Muscle layer of colon (tissue), 2 donors: ENCODE results near the gene LDLRAD4.

Experiments
- H3K27ac ChIP-seq: one replicate; pipeline ENCODE4 v1.7.0; 2013; ENCODE audit warnings: low read depth, mild to moderate bottlenecking, low read length, moderate library complexity
- H3K27me3 ChIP-seq, 2 donors: one replicate each; pipeline ENCODE4 v1.7.0; 2013; ENCODE audit warnings: low read length in 2 of 2, mild to moderate bottlenecking in 2 of 2; ENCODE audit not compliant: insufficient read depth in 2 of 2, control insufficient read depth in 1 of 2
- H3K36me3 ChIP-seq: one replicate; pipeline ENCODE4 v1.7.0; 2013; ENCODE audit warnings: mild to moderate bottlenecking, low read length; ENCODE audit not compliant: insufficient read depth
- H3K4me1 ChIP-seq: one replicate; pipeline ENCODE4 v1.7.0; 2013; ENCODE audit warnings: mild to moderate bottlenecking, low read length; ENCODE audit not compliant: insufficient read depth
- H3K4me3 ChIP-seq, 2 donors: one replicate each; pipeline ENCODE4 v1.7.0; 2013; ENCODE audit warnings: low read length in 2 of 2, low read depth in 1 of 2, mild to moderate bottlenecking in 1 of 2, moderate library complexity in 1 of 2
- H3K9ac ChIP-seq: one replicate; pipeline ENCODE4 v1.7.0; 2013; ENCODE audit warnings: low read length
- H3K9me3 ChIP-seq: one replicate; pipeline ENCODE4 v1.7.0; 2013; ENCODE audit warnings: mild to moderate bottlenecking, low read length
- donor health status: abdominal sarcoma.
- donor health status: Adenocarcinoma of cecum.

Gene LDLRAD4

DNA sequence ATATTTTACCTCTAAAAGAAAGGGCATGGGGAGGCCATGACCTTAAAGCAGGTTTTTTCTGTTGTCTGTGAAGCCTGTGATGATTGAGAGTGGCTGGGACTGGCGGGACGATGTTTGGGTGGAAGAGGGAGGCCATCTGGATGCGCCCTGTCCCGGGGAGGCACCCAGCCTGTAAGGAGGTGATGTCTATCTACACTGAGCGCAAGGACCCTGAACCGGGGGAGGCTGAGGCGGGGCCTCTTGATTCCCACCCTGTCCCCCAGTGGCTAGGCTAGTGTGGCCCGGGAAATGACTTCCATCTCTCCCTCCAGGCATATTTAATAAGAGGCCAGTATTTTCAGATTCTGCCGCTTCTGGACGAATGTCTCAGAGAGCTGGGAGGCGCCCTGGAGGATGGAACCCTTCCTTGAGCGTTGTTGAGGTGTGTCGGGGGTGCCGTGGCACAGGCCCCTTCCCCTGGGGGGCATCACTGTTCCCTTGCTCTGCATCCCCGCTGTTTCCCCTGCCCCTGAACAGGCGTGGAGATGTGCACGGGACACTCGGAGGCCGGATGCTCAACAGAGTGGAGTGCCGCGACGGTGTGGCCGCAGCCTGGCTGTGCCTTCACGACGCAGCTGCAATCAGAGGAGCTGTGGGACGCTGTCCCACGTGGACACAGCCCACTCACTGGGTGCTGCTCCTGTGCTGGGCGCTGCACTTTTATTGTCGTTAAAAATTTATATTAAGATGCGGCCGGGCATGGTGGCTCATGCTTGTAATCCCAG is 185.4 kb downstream of the LDLRAD4 start:
- H3K27me3 ChIP-seq, result no peaks in the 10 kb centered on the region
- no peak overlapping the region for H3K4me3 ChIP-seq
- H3K9me3 ChIP-seq, result no peaks in the 10 kb centered on the region
- H3K27ac ChIP-seq, result no peak overlapping the region
- no peaks in the 10 kb centered on the region for H3K4me1 ChIP-seq
- H3K9ac ChIP-seq, result no peak overlapping the region
- no peaks in the 10 kb centered on the region for H3K36me3 ChIP-seq

DNA sequence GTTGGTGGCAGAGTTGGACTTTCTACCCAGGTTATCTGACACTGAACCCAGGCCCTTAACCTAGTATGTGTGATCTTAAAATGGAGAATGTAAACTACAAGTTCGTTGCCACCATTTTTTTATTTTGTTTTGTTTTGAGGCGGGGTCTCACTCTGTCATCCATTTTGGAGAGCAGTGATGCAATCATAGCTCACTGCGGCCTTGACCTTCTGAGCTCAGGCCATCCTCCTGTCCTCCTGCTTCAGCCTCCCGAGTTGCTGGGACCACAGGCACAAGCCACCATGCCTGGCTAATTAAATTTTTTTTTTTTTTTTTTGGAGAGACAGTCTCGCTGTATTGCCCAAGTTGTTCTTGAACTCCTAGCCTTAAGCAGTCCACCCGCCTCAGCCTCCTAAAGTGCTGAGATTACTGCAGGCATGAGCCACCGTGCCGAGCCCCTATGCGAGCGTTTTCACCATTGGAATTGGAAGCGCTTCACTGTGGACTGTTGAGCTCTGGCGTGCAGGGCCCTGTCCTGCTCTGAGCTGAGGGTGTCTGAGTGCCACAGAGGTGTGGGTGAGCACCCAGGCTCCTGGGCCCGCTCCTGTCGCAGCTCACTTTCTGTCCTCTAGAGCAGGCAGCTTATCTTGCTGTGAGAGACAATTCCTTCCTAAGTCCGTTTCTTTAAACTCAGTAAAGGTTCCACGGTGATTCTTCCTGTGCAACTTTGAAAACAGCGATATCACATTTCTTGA is 186.9 kb downstream of the LDLRAD4 start:
- H3K9me3 ChIP-seq, result no peaks in the 10 kb centered on the region
- H3K4me1 ChIP-seq, result no peaks in the 10 kb centered on the region
- H3K9ac ChIP-seq, result no peak overlapping the region
- H3K27me3 ChIP-seq, result no peaks in the 10 kb centered on the region
- H3K36me3 ChIP-seq, result no peaks in the 10 kb centered on the region
- H3K4me3 ChIP-seq, result no peak overlapping the region
- H3K27ac ChIP-seq, result no peak overlapping the region

DNA sequence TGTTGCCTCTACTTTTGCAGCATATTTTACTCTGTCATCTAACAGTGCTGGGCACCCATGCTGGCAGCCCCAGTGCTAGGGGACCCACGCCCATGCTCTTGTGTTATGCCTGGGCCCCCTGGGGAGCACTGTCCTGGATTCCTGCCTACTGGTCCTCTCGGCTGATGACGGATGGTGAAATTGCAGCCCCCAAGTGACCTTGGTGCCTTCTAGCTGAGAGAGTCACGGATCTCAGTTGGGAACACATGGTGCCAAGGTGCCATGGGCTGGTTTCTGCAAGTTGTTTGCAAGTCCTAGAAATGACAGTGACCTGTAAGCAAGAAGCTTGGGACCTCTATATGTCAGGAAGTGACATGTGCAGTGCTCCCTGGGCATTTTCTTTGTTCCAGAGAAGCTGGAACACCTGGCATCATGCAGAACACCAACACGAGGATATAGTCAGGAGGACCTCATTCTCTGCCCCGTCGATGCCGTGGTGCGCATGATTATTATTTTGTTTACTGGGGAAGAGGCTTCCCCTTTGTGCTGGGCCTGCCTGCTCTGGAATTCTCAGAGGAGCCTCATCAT is 187.6 kb downstream of the LDLRAD4 start:
- Histone ChIP-seq H3K4me3 (no peak overlapping the region), H3K36me3 (no peaks in the 10 kb centered on the region), H3K27ac (no peak overlapping the region), H3K9me3 (no peaks in the 10 kb centered on the region), H3K27me3 (no peaks in the 10 kb centered on the region), H3K4me1 (no peaks in the 10 kb centered on the region), H3K9ac (no peak overlapping the region)

DNA sequence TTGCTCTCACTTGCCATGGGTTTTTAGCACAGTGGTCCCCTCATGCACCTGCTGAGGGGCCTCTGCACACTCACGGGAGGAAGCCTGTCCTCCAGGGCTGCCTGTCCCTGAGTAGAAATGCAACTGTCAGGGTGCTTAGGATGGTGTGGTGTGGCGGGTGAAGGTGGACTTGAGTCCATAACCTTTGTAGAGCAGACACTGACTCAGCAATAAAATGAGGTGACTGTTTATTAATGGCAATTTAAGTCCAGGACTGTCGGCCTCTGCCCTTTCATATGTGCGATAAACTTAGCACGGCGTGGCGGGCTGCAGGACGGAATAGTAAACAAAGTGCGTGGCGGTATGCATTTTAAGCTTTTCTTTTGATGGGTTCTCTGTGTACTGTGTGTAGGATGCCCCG is 188.2 kb downstream of the LDLRAD4 start:
- Histone ChIP-seq H3K4me3 (no peak overlapping the region), H3K9ac (no peak overlapping the region), H3K9me3 (no peaks in the 10 kb centered on the region), H3K27ac (no peak overlapping the region), H3K4me1 (no peaks in the 10 kb centered on the region), H3K36me3 (no peaks in the 10 kb centered on the region), H3K27me3 (no peaks in the 10 kb centered on the region)

DNA sequence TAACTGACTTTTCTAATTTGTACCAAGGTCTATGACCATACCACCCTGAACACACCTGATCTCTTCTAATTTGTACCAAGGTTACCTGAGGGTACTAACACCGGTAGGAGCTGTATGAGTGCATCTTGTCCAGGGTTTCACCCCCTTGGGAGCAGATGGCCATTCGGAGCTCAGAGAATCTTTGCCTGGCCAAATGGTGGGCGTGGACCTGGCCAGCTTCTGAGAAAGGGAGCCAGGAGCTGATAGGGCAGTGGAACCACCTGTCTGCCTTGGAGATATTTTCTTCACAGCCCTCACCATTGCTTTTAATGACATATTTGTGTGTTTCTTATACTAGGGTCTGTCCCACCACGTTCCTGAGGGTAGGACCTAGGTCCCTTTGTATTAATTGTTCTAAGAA is 188.9 kb downstream of the LDLRAD4 start:
- no peak overlapping the region for H3K9ac ChIP-seq
- no peaks in the 10 kb centered on the region for H3K4me1 ChIP-seq
- no peaks in the 10 kb centered on the region for H3K9me3 ChIP-seq
- H3K36me3 ChIP-seq, result peaks cover 2% of the 10 kb centered on the region
- no peak overlapping the region for H3K4me3 ChIP-seq
- no peak overlapping the region for H3K27ac ChIP-seq
- H3K27me3 ChIP-seq, result no peaks in the 10 kb centered on the region

DNA sequence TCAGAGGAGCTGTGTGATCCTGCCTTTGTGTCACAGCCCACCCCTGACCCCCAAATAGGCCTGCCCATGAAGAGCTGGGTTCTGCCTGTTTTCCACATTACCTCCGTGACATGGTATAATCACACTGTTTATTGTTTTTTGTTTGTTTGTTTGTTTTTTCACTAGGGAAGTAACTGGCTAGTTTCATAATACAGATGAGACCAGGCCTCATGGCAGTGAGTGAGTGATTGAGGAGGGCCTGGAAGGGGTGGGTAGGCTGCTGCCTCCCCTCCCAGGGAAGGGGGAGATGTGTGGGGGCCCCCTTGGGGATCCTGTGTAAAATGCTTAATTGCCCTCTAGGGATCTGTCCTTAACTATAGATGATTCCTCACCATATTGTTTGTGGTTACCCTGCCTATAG is 190.5 kb downstream of the LDLRAD4 start:
- H3K36me3 ChIP-seq, result peaks cover 11% of the 10 kb centered on the region
- no peaks in the 10 kb centered on the region for H3K9me3 ChIP-seq
- no peak overlapping the region for H3K4me3 ChIP-seq
- no peak overlapping the region for H3K9ac ChIP-seq
- no peaks in the 10 kb centered on the region for H3K4me1 ChIP-seq
- no peak overlapping the region for H3K27ac ChIP-seq
- no peaks in the 10 kb centered on the region for H3K27me3 ChIP-seq

DNA sequence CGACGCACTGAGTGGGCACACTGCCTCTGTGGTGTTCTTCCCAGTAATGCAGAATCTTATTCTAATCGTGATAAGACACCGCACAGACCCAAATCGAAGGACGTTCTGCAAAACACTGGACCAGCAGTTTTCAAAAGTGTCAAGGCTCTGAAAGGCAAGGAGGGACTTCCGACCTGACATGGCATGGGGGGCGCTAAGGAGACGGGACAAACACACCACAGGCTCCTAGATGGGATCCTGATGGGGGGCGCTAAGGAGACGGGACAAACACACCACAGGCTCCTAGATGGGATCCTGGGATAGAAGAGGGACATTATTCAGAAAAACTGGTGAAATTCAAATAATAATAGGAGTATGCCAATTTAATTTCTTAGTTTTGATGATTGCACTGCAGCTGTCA is 191.4 kb downstream of the LDLRAD4 start:
- no peaks in the 10 kb centered on the region for H3K9me3 ChIP-seq
- H3K4me1 ChIP-seq, result no peaks in the 10 kb centered on the region
- no peak overlapping the region for H3K4me3 ChIP-seq
- H3K36me3 ChIP-seq, result peaks cover 11% of the 10 kb centered on the region
- no peak overlapping the region for H3K27ac ChIP-seq
- H3K27me3 ChIP-seq, result no peaks in the 10 kb centered on the region
- H3K9ac ChIP-seq, result no peak overlapping the region

DNA sequence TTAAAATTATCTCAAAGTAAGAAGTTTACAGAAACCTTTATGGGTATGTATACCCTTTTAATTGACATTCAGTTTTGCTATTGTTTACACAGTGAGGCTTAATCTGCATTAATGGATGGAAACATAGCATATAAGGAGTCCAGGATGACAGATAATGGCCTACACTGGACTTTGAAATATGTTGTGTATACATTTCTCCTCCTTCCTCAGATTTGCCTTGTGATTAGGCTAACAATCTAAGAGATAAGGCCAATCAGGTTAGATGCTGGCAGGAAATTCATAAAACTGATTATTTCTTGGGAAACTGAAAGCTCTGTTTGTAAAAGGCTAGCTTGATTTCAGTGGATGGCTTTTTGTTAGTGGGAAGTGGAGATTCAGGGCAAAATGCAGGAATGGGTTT is 191.9 kb downstream of the LDLRAD4 start:
- Histone ChIP-seq H3K4me1 (no peaks in the 10 kb centered on the region), H3K27ac (no peak overlapping the region), H3K9ac (no peak overlapping the region), H3K36me3 (peaks cover 11% of the 10 kb centered on the region), H3K27me3 (no peaks in the 10 kb centered on the region), H3K9me3 (no peaks in the 10 kb centered on the region), H3K4me3 (no peak overlapping the region)

DNA sequence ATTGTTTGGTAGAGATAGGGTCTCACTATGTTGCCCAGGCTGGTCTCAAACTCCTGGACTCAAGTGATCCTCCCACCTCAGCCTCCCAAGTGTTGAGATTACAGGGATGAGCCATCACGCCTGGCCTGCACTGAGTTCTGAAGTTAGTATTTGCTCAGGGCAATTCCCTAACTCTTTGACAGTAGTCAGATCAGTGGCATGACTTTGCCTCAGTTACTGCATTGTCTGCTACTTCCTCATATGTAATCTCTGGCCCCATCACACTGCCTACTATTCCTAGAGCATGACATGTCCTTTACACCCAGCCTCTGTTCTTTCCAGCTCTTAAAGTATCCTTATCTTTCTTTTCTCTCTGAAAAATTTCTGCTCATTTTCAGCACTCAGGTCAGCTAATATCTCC is 193.5 kb downstream of the LDLRAD4 start:
- Histone ChIP-seq H3K9ac (no peak overlapping the region), H3K27ac (no peak overlapping the region), H3K36me3 (peaks cover 11% of the 10 kb centered on the region), H3K27me3 (no peaks in the 10 kb centered on the region), H3K4me3 (no peak overlapping the region), H3K4me1 (no peaks in the 10 kb centered on the region), H3K9me3 (no peaks in the 10 kb centered on the region)

DNA sequence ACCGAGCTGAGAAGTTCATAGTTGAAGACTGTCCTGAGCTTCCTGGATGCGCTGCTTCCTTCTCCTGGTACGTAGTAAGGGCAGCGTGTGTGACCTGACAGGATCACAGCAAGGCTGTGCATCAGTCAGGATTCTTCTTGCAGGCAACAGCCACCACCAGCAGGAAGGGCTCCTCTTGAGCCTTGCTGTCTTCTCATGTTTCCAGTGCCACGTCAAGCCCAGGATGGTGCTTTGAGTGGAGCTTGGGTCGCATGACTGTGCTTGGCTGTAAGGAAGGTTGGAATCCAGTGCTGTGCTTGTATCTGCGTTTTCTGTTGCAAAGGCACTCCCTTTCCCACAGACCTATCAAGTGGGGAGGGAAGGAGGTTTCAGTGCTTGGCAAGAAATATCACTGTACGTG is 194.3 kb downstream of the LDLRAD4 start:
- H3K36me3 ChIP-seq, result peaks cover 11% of the 10 kb centered on the region
- no peak overlapping the region for H3K9ac ChIP-seq
- no peaks in the 10 kb centered on the region for H3K9me3 ChIP-seq
- no peaks in the 10 kb centered on the region for H3K27me3 ChIP-seq
- H3K4me3 ChIP-seq, result no peak overlapping the region
- H3K4me1 ChIP-seq, result no peaks in the 10 kb centered on the region
- no peak overlapping the region for H3K27ac ChIP-seq

DNA sequence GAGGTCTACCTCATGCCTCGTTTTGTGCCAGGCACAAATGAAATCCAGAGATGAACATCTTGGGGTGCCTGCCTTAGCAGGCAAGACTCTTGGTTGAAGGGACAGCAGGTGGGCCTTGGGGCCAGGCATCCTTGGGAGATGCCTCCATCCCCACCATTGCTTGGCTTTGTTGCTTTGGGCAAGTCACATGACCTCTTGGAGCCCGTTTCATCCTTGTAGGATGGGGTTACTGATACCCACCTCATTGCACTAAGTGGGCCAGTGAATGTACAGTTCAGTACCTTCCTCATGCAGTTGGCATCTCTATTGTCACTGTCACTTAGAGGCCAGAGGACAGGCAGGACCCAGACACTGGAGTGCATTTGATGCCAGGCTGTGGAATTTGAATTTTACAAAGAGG is 195.5 kb downstream of the LDLRAD4 start:
- peaks cover 11% of the 10 kb centered on the region for H3K36me3 ChIP-seq
- H3K9ac ChIP-seq, result no peak overlapping the region
- no peaks in the 10 kb centered on the region for H3K27me3 ChIP-seq
- H3K9me3 ChIP-seq, result no peaks in the 10 kb centered on the region
- no peak overlapping the region for H3K4me3 ChIP-seq
- H3K4me1 ChIP-seq, result no peaks in the 10 kb centered on the region
- no peak overlapping the region for H3K27ac ChIP-seq
